ENCODE measurements around the gene DVL2. TPM values are rescaled to one million over a fixed set of nuclear protein-coding genes. Genes with fewer than 3 reads are reported as not detected.
A peak's percentile ranks its signal among the peaks of the same experiment; 100 is the strongest.

Gene DVL2
- total and polyA plus RNA-seq, 2 donors (not counting 1 experiment from before 2014, with no cell fraction given): 8.1 to 91.8 TPM

GRCh38 chr17:7177191-7177953 is 56.9 kb downstream of the DVL2 start:
- Histone ChIP-seq H3K9ac (ENCODE audit: insufficient read depth, low read length) (no peak overlapping the region), H4K20me1 (ENCODE audit: control insufficient read depth, extremely low read depth, insufficient read depth, low read length) (no peaks in the 10 kb centered on the region), H3K27me3 (ENCODE audit: control insufficient read depth, insufficient read depth, low read length) (peaks cover 2% of the 10 kb centered on the region), H3K4me1 (ENCODE audit: control insufficient read depth, extremely low read depth, insufficient read depth, low read length) (no peaks in the 10 kb centered on the region), H2AFZ (ENCODE audit: low read length) (peak overlapping the region; percentile 86), H3K9me3 (ENCODE audit: control insufficient read depth, insufficient read depth, low read depth, low read length) (no peaks in the 10 kb centered on the region), H3K27ac (ENCODE audit: insufficient read depth, low read length) (no peak overlapping the region), H3K79me2 (ENCODE audit: control insufficient read depth, insufficient read depth, low read length) (no peaks in the 10 kb centered on the region), H3K36me3 (ENCODE audit: control insufficient read depth, insufficient read depth, low read length) (no peaks in the 10 kb centered on the region), H3K4me2 (ENCODE audit: extremely low read depth, insufficient read depth, low read length) (peak overlapping the region; percentile 98), H3K4me3 (replicated peaks in 1 of 4; ENCODE audit: control extremely low read depth in 1 of 4, insufficient read depth in 1 of 4, low read depth in 3 of 4, low read length in 4 of 4) (peak overlapping the region; percentile 48 to 70 (median 56))
- peak; percentile 61 for DNase-seq (ENCODE audit: low read depth in 2 of 2)
- TF ChIP-seq CTCF (conservative IDR thresholded peaks at IDR 0.05 in 1 of 2, IDR thresholded peaks at IDR 0.05 in 1 of 2; ENCODE audit: low read depth in 1 of 2, low read length in 2 of 2): peak; percentile 62 to 83
- no peak for TF ChIP-seq EZH2 (IDR thresholded peaks at IDR 0.05; ENCODE audit: low read length, missing control alignments)

GRCh38 chr17:7176841-7177190 is 57.5 kb downstream of the DVL2 start:
- Histone ChIP-seq H3K27me3 (ENCODE audit: control insufficient read depth, insufficient read depth, low read length) (peaks cover 2% of the 10 kb centered on the region), H3K9ac (ENCODE audit: insufficient read depth, low read length) (no peak overlapping the region), H3K4me1 (ENCODE audit: control insufficient read depth, extremely low read depth, insufficient read depth, low read length) (no peaks in the 10 kb centered on the region), H2AFZ (ENCODE audit: low read length) (no peak overlapping the region), H3K36me3 (ENCODE audit: control insufficient read depth, insufficient read depth, low read length) (no peaks in the 10 kb centered on the region), H3K9me3 (ENCODE audit: control insufficient read depth, insufficient read depth, low read depth, low read length) (no peaks in the 10 kb centered on the region), H3K4me2 (ENCODE audit: extremely low read depth, insufficient read depth, low read length) (no peak overlapping the region), H4K20me1 (ENCODE audit: control insufficient read depth, extremely low read depth, insufficient read depth, low read length) (no peaks in the 10 kb centered on the region), H3K79me2 (ENCODE audit: control insufficient read depth, insufficient read depth, low read length) (no peaks in the 10 kb centered on the region), H3K27ac (ENCODE audit: insufficient read depth, low read length) (no peak overlapping the region), H3K4me3 (replicated peaks in 1 of 4; ENCODE audit: control extremely low read depth in 1 of 4, insufficient read depth in 1 of 4, low read depth in 3 of 4, low read length in 4 of 4) (peak overlapping the region in 1 of 4 experiments; percentile 64)
- TF ChIP-seq CTCF (conservative IDR thresholded peaks at IDR 0.05 in 1 of 2, IDR thresholded peaks at IDR 0.05 in 1 of 2; ENCODE audit: low read depth in 1 of 2, low read length in 2 of 2) (no peak), EZH2 (IDR thresholded peaks at IDR 0.05; ENCODE audit: low read length, missing control alignments) (no peak)
- DNase-seq (ENCODE audit: low read depth in 2 of 2): no peak

GRCh38 chr17:7176107-7176840 is 58.0 kb downstream of the DVL2 start:
- Histone ChIP-seq H2AFZ (ENCODE audit: low read length) (no peak overlapping the region), H3K4me3 (replicated peaks in 1 of 4; ENCODE audit: control extremely low read depth in 1 of 4, insufficient read depth in 1 of 4, low read depth in 3 of 4, low read length in 4 of 4) (no peak overlapping the region), H3K9ac (ENCODE audit: insufficient read depth, low read length) (no peak overlapping the region), H3K4me1 (ENCODE audit: control insufficient read depth, extremely low read depth, insufficient read depth, low read length) (no peaks in the 10 kb centered on the region), H4K20me1 (ENCODE audit: control insufficient read depth, extremely low read depth, insufficient read depth, low read length) (no peaks in the 10 kb centered on the region), H3K27ac (ENCODE audit: insufficient read depth, low read length) (no peak overlapping the region), H3K4me2 (ENCODE audit: extremely low read depth, insufficient read depth, low read length) (no peak overlapping the region), H3K79me2 (ENCODE audit: control insufficient read depth, insufficient read depth, low read length) (no peaks in the 10 kb centered on the region), H3K36me3 (ENCODE audit: control insufficient read depth, insufficient read depth, low read length) (no peaks in the 10 kb centered on the region), H3K9me3 (ENCODE audit: control insufficient read depth, insufficient read depth, low read depth, low read length) (no peaks in the 10 kb centered on the region), H3K27me3 (ENCODE audit: control insufficient read depth, insufficient read depth, low read length) (peaks cover 2% of the 10 kb centered on the region)
- no peak for DNase-seq (ENCODE audit: low read depth in 2 of 2)
- TF ChIP-seq CTCF (conservative IDR thresholded peaks at IDR 0.05 in 1 of 2, IDR thresholded peaks at IDR 0.05 in 1 of 2; ENCODE audit: low read depth in 1 of 2, low read length in 2 of 2): no peak
- TF ChIP-seq EZH2 (IDR thresholded peaks at IDR 0.05; ENCODE audit: low read length, missing control alignments): peak; percentile 36
